RCC 7860 (cell line): ENCODE data around the gene VPS54.
"Not testable (repeated sequence)": the region's sequence is repeated elsewhere in the genome, so short reads cannot be mapped to it uniquely, and the experiment has no call there.

Source experiments
- DNase-seq: peaks from one replicate; pipeline ENCODE4 v3.0.0-alpha.2; 2015; ENCODE audit warnings: low spot score
- FAIRE-seq: peaks from 2 replicates; lab custom pipeline; 2012; peaks lifted over from hg19 to GRCh38; lab: Jason Lieb, UNC

The VPS54 gene

GRCh38 chr2:63994329-63995070, 24.7 kb downstream of the VPS54 start:
- not testable (repeated sequence) for DNase-seq, FAIRE-seq

- DNase-seq (no peak), FAIRE-seq (no peak)
Measured at GRCh38 chr2:63993871-63994270, 25.4 kb downstream of the VPS54 start.

- not testable (repeated sequence) for FAIRE-seq, DNase-seq
Measured at GRCh38 chr2:63993130-63993584, 26.1 kb downstream of the VPS54 start.

GRCh38 chr2:63992061-63992685, 27.1 kb downstream of the VPS54 start:
- DNase-seq (no peak), FAIRE-seq (no peak)

- not testable (repeated sequence) for DNase-seq, FAIRE-seq
Measured at GRCh38 chr2:63991173-63991999, 27.8 kb downstream of the VPS54 start.

- no peak for DNase-seq
- no peak for FAIRE-seq
Measured at GRCh38 chr2:63990072-63990471, 29.2 kb downstream of the VPS54 start.

- FAIRE-seq, DNase-seq: not testable (repeated sequence)
Measured at GRCh38 chr2:63988842-63989436, 30.3 kb downstream of the VPS54 start.

- no peak for DNase-seq
- peak; percentile 12 for FAIRE-seq
Measured at GRCh38 chr2:63984606-63985359, 34.4 kb downstream of the VPS54 start.

GRCh38 chr2:63983986-63984605, 35.1 kb downstream of the VPS54 start:
- DNase-seq (no peak), FAIRE-seq (no peak)

- DNase-seq (no peak), FAIRE-seq (no peak)
Measured at GRCh38 chr2:63982335-63982734, 36.9 kb downstream of the VPS54 start.

- no peak for DNase-seq
- no peak for FAIRE-seq
Measured at GRCh38 chr2:63981702-63982103, 37.5 kb downstream of the VPS54 start.

GRCh38 chr2:63980794-63981193, 38.4 kb downstream of the VPS54 start:
- no peak for DNase-seq
- FAIRE-seq, result no peak

- FAIRE-seq, result no peak
Measured at GRCh38 chr2:63977904-63978303, 41.3 kb downstream of the VPS54 start.

GRCh38 chr2:63976125-63976510, 43.1 kb downstream of the VPS54 start:
- no peak for DNase-seq
- no peak for FAIRE-seq

More at GRCh38 chr2:63977904-63978303, 41.3 kb downstream of the VPS54 start:
- no peak for DNase-seq

GRCh38 chr2:63975437-63976124, 43.6 kb downstream of the VPS54 start:
- no peak for DNase-seq
- no peak for FAIRE-seq

GRCh38 chr2:63975036-63975435, 44.2 kb downstream of the VPS54 start:
- not testable (repeated sequence) for DNase-seq, FAIRE-seq

GRCh38 chr2:63962186-63962585, 57.0 kb downstream of the VPS54 start:
- DNase-seq (no peak), FAIRE-seq (no peak)

- DNase-seq (no peak), FAIRE-seq (no peak)
Measured at GRCh38 chr2:63950414-63950813, 68.8 kb downstream of the VPS54 start.

GRCh38 chr2:63942788-63943187, 76.4 kb downstream of the VPS54 start:
- DNase-seq, result no peak
- FAIRE-seq, result no peak
